Smooth muscle cell of the umbilical artery (primary cell): ENCODE measurements around the gene FRRS1. TPM values are rescaled to one million over a fixed set of nuclear protein-coding genes. Genes with fewer than 3 reads are reported as not detected.

Source experiments
- total RNA-seq: library from RNA; depleted of rRNA; stranded (reverse); fragments of >200 nt; gene quantifications from 2 replicates; pipeline ENCODE4 v1.2.3, GENCODE V29; 2014

Gene FRRS1, protein sequence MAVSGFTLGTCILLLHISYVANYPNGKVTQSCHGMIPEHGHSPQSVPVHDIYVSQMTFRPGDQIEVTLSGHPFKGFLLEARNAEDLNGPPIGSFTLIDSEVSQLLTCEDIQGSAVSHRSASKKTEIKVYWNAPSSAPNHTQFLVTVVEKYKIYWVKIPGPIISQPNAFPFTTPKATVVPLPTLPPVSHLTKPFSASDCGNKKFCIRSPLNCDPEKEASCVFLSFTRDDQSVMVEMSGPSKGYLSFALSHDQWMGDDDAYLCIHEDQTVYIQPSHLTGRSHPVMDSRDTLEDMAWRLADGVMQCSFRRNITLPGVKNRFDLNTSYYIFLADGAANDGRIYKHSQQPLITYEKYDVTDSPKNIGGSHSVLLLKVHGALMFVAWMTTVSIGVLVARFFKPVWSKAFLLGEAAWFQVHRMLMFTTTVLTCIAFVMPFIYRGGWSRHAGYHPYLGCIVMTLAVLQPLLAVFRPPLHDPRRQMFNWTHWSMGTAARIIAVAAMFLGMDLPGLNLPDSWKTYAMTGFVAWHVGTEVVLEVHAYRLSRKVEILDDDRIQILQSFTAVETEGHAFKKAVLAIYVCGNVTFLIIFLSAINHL
- total RNA-seq = 12.0 and 27.6 TPM in 2 replicates

DNA sequence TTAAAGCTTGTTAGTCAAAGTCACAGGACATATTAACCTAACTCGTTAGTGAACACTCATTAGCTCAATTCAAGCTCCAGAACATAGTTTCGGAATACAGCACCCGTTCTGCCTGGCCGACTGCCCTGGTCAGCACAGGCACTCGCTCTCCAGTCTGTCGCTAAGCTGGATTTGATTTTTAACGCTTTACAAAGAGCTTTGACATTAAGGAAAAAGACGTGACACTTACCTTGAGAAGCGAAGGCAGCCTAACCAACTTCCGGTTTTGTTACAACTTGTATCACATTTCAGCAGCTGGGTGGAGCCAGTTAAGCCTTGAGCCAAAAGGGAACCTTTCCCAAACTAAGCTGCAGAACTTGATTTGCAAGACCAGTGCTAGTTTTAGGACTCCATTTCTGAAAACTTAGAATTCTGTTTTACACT is at the start of gene FRRS1:
Gene FRRS1 (minus strand): TSS at position 258 of the 423 bp plus-strand sequence. CDS start 17,867 bp downstream, outside the sequence.

Other genes with a start within 250 kb of the FRRS1 start
- gene PALMD, start 120.5 kb downstream of the FRRS1 start, total RNA-seq = 0.23 and 0.59 TPM in 2 replicates
- 13.7 and 22.5 TPM in 2 replicates for gene AGL, start 83.7 kb upstream of the FRRS1 start, total RNA-seq
- gene SLC35A3, start 203.4 kb upstream of the FRRS1 start, total RNA-seq = 34.7 and 51.5 TPM in 2 replicates